ENCODE results near the gene IL32.

Gene IL32, protein sequence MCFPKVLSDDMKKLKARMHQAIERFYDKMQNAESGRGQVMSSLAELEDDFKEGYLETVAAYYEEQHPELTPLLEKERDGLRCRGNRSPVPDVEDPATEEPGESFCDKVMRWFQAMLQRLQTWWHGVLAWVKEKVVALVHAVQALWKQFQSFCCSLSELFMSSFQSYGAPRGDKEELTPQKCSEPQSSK

DNA sequence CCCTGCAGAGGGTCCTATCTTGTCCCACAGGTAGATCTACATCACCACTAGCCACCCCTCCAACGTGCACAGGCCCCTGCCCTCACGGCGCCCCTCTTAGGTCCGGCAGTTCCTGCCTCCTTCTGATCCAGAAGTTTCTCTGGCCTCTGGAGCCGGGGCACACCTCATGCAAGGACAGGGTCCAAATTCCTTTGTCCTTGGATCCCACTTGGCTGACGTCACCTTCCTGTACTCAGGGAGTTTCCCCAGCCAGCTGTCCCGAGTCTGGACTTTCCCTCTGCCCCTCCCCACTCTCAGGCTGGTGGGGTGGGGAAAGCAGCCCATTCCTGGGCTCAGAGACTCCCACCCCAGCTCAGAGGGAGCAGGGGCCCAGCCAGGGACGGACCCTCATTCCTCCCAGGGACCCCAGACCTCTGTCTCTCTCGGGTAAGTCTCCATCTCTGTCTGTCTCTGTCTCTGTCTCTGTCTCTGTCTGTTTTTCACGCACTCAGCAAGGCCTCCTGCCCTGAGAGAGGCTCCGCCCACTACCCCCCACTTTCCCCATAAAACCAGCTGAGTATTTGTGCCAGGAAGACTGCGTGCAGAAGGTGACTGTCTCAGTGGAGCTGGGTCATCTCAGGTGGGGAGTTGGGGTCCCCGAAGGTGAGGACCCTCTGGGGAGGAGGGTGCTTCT is at the start of gene IL32:
TSS of gene IL32 (plus strand) at position 572 of the 673 bp plus-strand sequence. CDS start 172 bp downstream, outside the sequence.
- DNase-seq, result no peak

GRCh38 chr16:3015865-3016521 is 49.4 kb upstream of the IL32 start:
- DNase-seq, result no peak

DNA sequence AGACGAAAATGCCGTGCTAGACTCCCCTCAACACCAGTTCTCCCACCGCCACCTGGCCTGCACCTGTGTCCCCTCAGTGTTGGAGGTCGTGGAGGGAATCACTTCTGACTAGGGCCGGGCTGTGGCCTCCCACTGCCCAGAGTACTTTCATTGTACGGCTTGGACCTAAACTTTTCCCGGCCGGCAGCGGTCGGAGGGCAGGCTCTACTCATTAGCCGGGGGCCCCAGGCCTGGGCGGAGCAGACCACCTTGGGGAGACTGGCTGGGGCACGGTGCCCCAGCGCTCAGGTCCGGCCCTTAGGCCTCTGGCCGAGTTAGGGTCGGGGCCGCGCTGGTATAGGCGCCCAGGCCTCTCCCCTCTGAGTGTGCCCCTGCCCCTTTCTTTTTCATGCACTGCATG is 48.1 kb upstream of the IL32 start:
- DNase-seq, result no peak

- no peak for DNase-seq
Measured at GRCh38 chr16:3017794-3018506, 47.5 kb upstream of the IL32 start, which contains the start of gene CLDN6. Gene CLDN6 (minus strand): TSS chr16:3018183. CDS start chr16:3016021, 2,162 bp downstream.

DNA sequence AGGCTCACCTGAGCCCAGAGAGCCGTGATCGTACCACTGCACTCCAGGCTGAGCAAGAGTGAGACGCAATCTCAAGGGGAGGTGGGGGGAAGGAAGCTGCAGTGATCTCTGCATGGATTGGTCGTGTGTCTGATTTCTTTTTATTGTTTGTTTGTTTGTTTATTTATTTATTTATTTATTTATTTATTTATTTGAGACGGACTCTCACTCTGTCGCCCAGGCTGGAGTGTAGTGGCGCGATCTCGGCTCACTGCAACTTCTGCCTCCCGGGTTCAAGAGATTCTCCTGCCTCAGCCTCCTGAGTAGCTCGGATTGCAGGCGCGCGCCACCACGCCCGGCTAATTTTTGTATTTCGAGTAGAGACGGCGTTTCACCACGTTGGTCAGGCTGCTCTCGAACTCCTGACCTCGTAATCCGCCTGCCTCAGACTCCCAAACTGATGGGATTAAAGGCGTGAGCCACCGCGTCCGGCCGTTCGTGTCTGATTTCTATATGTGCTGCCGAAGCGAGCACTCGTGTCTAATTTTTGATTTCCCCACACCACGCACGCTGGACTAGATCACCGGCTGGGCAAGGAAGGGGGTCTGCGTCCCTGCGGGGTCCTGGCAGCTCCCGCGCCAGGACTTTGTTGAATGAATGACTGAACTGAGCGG is 45.7 kb upstream of the IL32 start:
- no peak for DNase-seq

- DNase-seq, result peak; percentile 64
Measured at GRCh38 chr16:3020247-3020603, 45.2 kb upstream of the IL32 start, which contains the start of gene TNFRSF12A. Gene TNFRSF12A (plus strand): TSS chr16:3020368. CDS start chr16:3020398, 30 bp downstream.

GRCh38 chr16:3020604-3021448 is 44.6 kb upstream of the IL32 start:
- no peak for DNase-seq

DNA sequence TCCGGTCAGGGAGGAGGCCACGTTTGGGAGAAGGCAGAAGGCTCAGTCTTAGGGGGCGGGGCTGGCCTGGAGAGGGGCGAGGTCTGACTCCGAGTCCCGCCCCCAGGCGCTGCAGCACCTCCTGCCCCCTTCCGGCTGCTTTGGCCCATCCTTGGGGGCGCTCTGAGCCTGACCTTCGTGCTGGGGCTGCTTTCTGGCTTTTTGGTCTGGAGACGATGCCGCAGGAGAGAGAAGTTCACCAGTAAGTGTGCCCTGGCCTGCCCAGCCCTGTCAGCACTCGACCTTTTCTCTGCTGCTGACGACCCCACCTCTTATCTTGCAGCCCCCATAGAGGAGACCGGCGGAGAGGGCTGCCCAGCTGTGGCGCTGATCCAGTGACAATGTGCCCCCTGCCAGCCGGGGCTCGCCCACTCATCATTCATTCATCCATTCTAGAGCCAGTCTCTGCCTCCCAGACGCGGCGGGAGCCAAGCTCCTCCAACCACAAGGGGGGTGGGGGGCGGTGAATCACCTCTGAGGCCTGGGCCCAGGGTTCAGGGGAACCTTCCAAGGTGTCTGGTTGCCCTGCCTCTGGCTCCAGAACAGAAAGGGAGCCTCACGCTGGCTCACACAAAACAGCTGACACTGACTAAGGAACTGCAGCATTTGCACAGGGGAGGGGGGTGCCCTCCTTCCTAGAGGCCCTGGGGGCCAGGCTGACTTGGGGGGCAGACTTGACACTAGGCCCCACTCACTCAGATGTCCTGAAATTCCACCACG is 43.8 kb upstream of the IL32 start:
- peak; percentile 67 for DNase-seq

- DNase-seq, result peak; percentile 32
Measured at GRCh38 chr16:3022208-3022683, 43.2 kb upstream of the IL32 start.

DNA sequence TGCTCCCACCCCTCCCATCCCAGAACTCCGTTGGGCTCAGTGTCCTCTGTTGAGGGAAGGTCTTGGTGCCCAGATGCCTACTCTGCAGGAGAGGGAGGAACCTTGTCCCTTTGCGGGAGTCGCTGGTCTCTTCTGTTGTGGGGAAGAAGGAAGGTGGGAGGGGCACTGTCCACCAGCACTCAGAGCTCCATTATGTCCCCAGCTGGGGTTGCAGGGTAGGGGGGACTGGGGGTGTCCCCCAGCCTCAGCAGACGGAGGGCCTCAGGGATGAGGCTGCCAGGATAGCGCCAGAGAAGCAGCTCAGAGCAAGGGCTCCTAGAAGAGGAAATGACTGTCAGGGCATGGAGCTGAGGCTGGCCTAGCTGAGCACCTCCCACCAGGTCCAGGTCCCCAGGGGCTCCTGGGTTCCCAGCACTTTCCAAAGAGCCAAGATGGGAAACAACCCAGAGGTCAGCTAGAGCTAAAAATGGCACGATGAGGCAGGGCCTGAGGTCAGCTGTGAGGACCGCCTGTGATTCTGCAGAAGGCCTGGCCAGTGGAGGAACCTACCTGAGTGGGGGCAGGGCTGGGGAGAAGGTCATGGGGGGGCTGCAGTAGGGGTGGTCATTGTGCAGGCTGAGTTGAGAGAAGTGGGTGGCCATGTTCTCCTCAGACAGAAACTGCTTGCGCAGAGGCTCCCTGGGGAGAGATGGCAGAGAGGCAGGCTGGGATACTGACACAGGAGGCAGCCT is 42.6 kb upstream of the IL32 start:
- peak; percentile 14 for DNase-seq

- peak; percentile 80 for DNase-seq
Measured at GRCh38 chr16:3023415-3023668, 42.1 kb upstream of the IL32 start.

- peak; percentile 98 for DNase-seq
Measured at GRCh38 chr16:3023669-3024478, 41.6 kb upstream of the IL32 start, which contains the start of the genes HCFC1R1 and THOC6. Gene HCFC1R1 (minus strand): TSS chr16:3023942. CDS start chr16:3023941, 1 bp downstream. Gene THOC6 (plus strand): TSS chr16:3024035. CDS start chr16:3024327, 292 bp downstream.

- DNase-seq, result no peak
Measured at GRCh38 chr16:3025032-3026002, 40.1 kb upstream of the IL32 start.

DNA sequence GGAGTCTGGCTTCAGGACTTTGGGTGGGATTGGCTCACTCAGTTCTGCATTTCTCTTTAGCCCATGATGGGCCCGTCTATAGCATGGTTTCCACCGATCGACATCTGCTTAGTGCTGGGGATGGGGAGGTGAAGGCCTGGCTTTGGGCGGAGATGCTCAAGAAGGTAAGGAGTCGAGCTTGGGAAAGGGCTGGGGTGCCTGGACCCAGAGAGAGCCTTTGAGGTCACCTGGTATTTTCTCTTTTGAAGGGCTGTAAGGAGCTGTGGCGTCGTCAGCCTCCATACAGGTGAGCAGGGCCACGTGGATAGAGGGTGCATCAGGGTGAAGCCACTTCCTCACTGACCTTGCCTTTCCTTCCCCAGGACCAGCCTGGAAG is 39.4 kb upstream of the IL32 start:
- no peak for DNase-seq

DNA sequence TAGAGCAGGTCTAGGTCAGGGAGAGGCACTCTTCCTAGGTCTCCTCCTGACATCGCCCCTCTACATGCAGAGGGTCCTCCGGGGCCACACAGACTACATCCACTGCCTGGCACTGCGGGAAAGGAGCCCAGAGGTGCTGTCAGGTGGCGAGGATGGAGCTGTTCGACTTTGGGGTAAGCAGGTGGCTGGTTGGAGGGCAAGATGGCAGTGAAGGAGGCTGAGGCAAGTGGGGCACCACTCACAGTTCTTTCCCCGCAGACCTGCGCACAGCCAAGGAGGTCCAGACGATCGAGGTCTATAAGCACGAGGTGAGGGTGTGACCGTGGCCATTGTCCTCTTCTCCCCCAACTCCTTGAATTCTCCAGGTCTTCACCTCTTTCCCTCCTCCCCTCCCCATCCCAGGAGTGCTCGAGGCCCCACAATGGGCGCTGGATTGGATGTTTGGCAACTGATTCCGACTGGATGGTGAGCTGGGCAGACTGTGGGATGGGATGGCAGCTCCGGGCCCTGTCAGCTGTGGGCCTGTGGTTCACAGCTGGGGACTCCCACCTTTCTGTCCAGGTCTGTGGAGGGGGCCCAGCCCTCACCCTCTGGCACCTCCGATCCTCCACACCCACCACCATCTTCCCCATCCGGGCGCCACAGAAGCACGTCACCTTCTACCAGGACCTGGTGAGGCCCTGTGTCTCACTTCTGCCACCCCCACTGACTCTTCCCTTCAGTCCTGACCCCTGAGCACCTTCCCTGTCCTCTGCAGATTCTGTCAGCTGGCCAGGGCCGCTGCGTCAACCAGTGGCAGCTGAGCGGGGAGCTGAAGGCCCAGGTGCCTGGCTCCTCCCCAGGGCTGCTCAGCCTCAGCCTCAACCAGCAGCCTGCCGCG is 38.6 kb upstream of the IL32 start:
- DNase-seq, result no peak

- no peak for DNase-seq
Measured at GRCh38 chr16:3027489-3027795, 38.0 kb upstream of the IL32 start.

GRCh38 chr16:3027983-3028715 is 37.3 kb upstream of the IL32 start:
- peak; percentile 88 for DNase-seq
